Stromal cell of bone marrow (primary cell): Measurements from ENCODE around the gene SLC22A12.

Source experiments
- DNase-seq: peaks from one replicate; pipeline ENCODE4 v3.0.0-alpha.2; 2012; ENCODE audit warnings: low read depth

SLC22A12 gene

GRCh38 chr11:64563966-64564365, 27.1 kb upstream of the SLC22A12 start:
- DNase-seq = no peak

GRCh38 chr11:64564419-64564818, 26.6 kb upstream of the SLC22A12 start:
- no peak for DNase-seq

GRCh38 chr11:64564947-64565889, 25.8 kb upstream of the SLC22A12 start:
- no peak for DNase-seq

GRCh38 chr11:64566042-64566914, 24.7 kb upstream of the SLC22A12 start:
- DNase-seq = peak; percentile 53

GRCh38 chr11:64566915-64567891, 23.8 kb upstream of the SLC22A12 start:
- no peak for DNase-seq

- no peak for DNase-seq
Observed at GRCh38 chr11:64568041-64568571, 22.9 kb upstream of the SLC22A12 start.

GRCh38 chr11:64568584-64569140, 22.4 kb upstream of the SLC22A12 start:
- no peak for DNase-seq

GRCh38 chr11:64569300-64569970, 21.6 kb upstream of the SLC22A12 start:
- DNase-seq = no peak

GRCh38 chr11:64570341-64570740, 20.7 kb upstream of the SLC22A12 start:
- no peak for DNase-seq

- no peak for DNase-seq
Observed at GRCh38 chr11:64571050-64571409, 20.0 kb upstream of the SLC22A12 start.

- DNase-seq = no peak
Observed at GRCh38 chr11:64571410-64572091, 19.5 kb upstream of the SLC22A12 start.

GRCh38 chr11:64572143-64572542, 18.9 kb upstream of the SLC22A12 start:
- no peak for DNase-seq

GRCh38 chr11:64577202-64577601, 13.8 kb upstream of the SLC22A12 start:
- no peak for DNase-seq

GRCh38 chr11:64580412-64580811, 10.6 kb upstream of the SLC22A12 start:
- DNase-seq = peak; percentile 33

GRCh38 chr11:64581057-64581523, 9.9 kb upstream of the SLC22A12 start:
- DNase-seq = no peak

GRCh38 chr11:64582885-64583284, 8.1 kb upstream of the SLC22A12 start:
- DNase-seq = no peak

- DNase-seq = peak; percentile 11
Observed at GRCh38 chr11:64583296-64584262, 7.4 kb upstream of the SLC22A12 start.

GRCh38 chr11:64585150-64585549, 5.9 kb upstream of the SLC22A12 start:
- DNase-seq = no peak

GRCh38 chr11:64586366-64586765, 4.7 kb upstream of the SLC22A12 start:
- no peak for DNase-seq
